Activated CD4-positive, CD25-positive, alpha-beta regulatory T cell treated with anti-CD3 and anti-CD28 coated beads, Interleukin-2, amount 50 U/mL, for 72 hours (primary cell): ENCODE measurements around the gene FREM1.

ENCODE experiments used
- DNase-seq: peaks from one replicate; pipeline ENCODE4 v3.0.0; 2021

FREM1 gene

GRCh38 chr9:14813336-14814248 is 96.6 kb downstream of the FREM1 start:
- DNase-seq = no peak

- DNase-seq = no peak
These were observed 97.4 kb downstream of the FREM1 start for GRCh38 chr9:14812806-14813205.

GRCh38 chr9:14811844-14812243 is 98.4 kb downstream of the FREM1 start:
- no peak for DNase-seq

- DNase-seq = no peak
These were observed 103.2 kb downstream of the FREM1 start for GRCh38 chr9:14806941-14807520.

GRCh38 chr9:14799030-14799429 is 111.2 kb downstream of the FREM1 start:
- DNase-seq = no peak

GRCh38 chr9:14797435-14797834 is 112.8 kb downstream of the FREM1 start:
- no peak for DNase-seq

GRCh38 chr9:14793389-14793788 is 116.8 kb downstream of the FREM1 start:
- DNase-seq = no peak

- DNase-seq = no peak
These were observed 119.6 kb downstream of the FREM1 start for GRCh38 chr9:14790628-14791027.

GRCh38 chr9:14788846-14789245 is 121.4 kb downstream of the FREM1 start:
- DNase-seq = no peak

- DNase-seq = no peak
These were observed 126.9 kb downstream of the FREM1 start for GRCh38 chr9:14783358-14783757.

- DNase-seq = no peak
These were observed 127.8 kb downstream of the FREM1 start for GRCh38 chr9:14782286-14783051.

- DNase-seq = no peak
These were observed 129.5 kb downstream of the FREM1 start for GRCh38 chr9:14780693-14781092.

GRCh38 chr9:14780251-14780650 is 130.0 kb downstream of the FREM1 start:
- no peak for DNase-seq

- no peak for DNase-seq
These were observed 130.6 kb downstream of the FREM1 start for GRCh38 chr9:14779566-14780022.

GRCh38 chr9:14778565-14778964 is 131.7 kb downstream of the FREM1 start:
- no peak for DNase-seq

- DNase-seq = no peak
These were observed 134.3 kb downstream of the FREM1 start for GRCh38 chr9:14775917-14776316.

- no peak for DNase-seq
These were observed 139.6 kb downstream of the FREM1 start for GRCh38 chr9:14770592-14770991.

- DNase-seq = no peak
These were observed 141.0 kb downstream of the FREM1 start for GRCh38 chr9:14769230-14769571.

GRCh38 chr9:14768405-14769229 is 141.6 kb downstream of the FREM1 start:
- no peak for DNase-seq

- no peak for DNase-seq
These were observed 143.9 kb downstream of the FREM1 start for GRCh38 chr9:14766299-14766698.

GRCh38 chr9:14761584-14761983 is 148.6 kb downstream of the FREM1 start:
- no peak for DNase-seq

GRCh38 chr9:14760060-14760459 is 150.2 kb downstream of the FREM1 start:
- DNase-seq = no peak

GRCh38 chr9:14756291-14756690 is 153.9 kb downstream of the FREM1 start:
- DNase-seq = no peak
